ENCODE results near the gene FAAP20.

Gene FAAP20

GRCh38 chr1:2174348-2175054 is 20.1 kb downstream of the FAAP20 start:
- Histone ChIP-seq H2AK5ac (ENCODE audit: low read length) (no peak overlapping the region), H2BK5ac (ENCODE audit: low read depth, low read length, poor library complexity) (no peak overlapping the region)
- no CpG with 5 or more reads among the region's 31 CpGs for WGBS (ENCODE audit: extremely low coverage, insufficient coverage, insufficient read length)

GRCh38 chr1:2173546-2174347 is 20.8 kb downstream of the FAAP20 start:
- H2BK12ac ChIP-seq (ENCODE audit: low read length) = no peak overlapping the region
- no CpG with 5 or more reads among the region's 37 CpGs for WGBS (ENCODE audit: extremely low coverage, insufficient coverage, insufficient read length)

More at GRCh38 chr1:2174348-2175054, 20.1 kb downstream of the FAAP20 start:
- no peak overlapping the region for H3K18ac ChIP-seq (ENCODE audit: low read length)
- H3K36me3 ChIP-seq (ENCODE audit: control insufficient read depth in 1 of 2, insufficient read depth in 2 of 2, low read length in 2 of 2) = peaks cover 76 to 78% of the 10 kb centered on the region in 2 experiments
- H4K8ac ChIP-seq (ENCODE audit: low read depth, low read length) = no peak overlapping the region
- H3K79me2 ChIP-seq (ENCODE audit: control insufficient read depth, insufficient read depth, low read length, poor library complexity) = no peaks in the 10 kb centered on the region
- DNase-seq = peak; percentile 46 to 65
- no peak overlapping the region for H2BK120ac ChIP-seq (ENCODE audit: insufficient read depth, low read length, poor library complexity)
- no peak overlapping the region for H2AFZ ChIP-seq (ENCODE audit: insufficient read depth, low read length, poor library complexity)
- H3K14ac ChIP-seq (ENCODE audit: low read length) = no peak overlapping the region
- no peak overlapping the region for H3K23ac ChIP-seq (ENCODE audit: low read length)
- H3K27ac ChIP-seq (ENCODE audit: low read depth, low read length) = no peak overlapping the region
- no peak overlapping the region for H2BK12ac ChIP-seq (ENCODE audit: low read length)
- H3K4ac ChIP-seq (ENCODE audit: low read depth, low read length) = no peak overlapping the region
- H4K12ac ChIP-seq (ENCODE audit: low read depth, low read length) = no peak overlapping the region
- no peak overlapping the region for H3K4me2 ChIP-seq (ENCODE audit: low read length)
- H4K91ac ChIP-seq (ENCODE audit: low read depth, low read length) = no peak overlapping the region
- no peak overlapping the region for H3K4me3 ChIP-seq (ENCODE audit: low read depth, low read length)
- peaks cover 3% of the 10 kb centered on the region for H3K9me3 ChIP-seq (ENCODE audit: insufficient read depth, low read depth, low read length)
- H3K9ac ChIP-seq (ENCODE audit: low read length) = no peak overlapping the region
- no peaks in the 10 kb centered on the region for H3K79me1 ChIP-seq (ENCODE audit: low read length)
- no peaks in the 10 kb centered on the region for H3K4me1 ChIP-seq (ENCODE audit: control insufficient read depth in 1 of 2, insufficient read depth in 2 of 2, low read length in 2 of 2)
- H3K27me3 ChIP-seq (ENCODE audit: insufficient read depth, low read length) = no peaks in the 10 kb centered on the region

GRCh38 chr1:2172551-2173146 is 21.9 kb downstream of the FAAP20 start:
- Histone ChIP-seq H2AFZ (ENCODE audit: insufficient read depth, low read length, poor library complexity) (no peak overlapping the region), H2BK120ac (ENCODE audit: insufficient read depth, low read length, poor library complexity) (no peak overlapping the region), H2BK12ac (ENCODE audit: low read length) (no peak overlapping the region), H4K8ac (ENCODE audit: low read depth, low read length) (no peak overlapping the region), H4K91ac (ENCODE audit: low read depth, low read length) (no peak overlapping the region), H3K4me1 (ENCODE audit: control insufficient read depth in 1 of 2, insufficient read depth in 2 of 2, low read length in 2 of 2) (no peaks in the 10 kb centered on the region), H4K12ac (ENCODE audit: low read depth, low read length) (no peak overlapping the region), H3K79me2 (ENCODE audit: control insufficient read depth, insufficient read depth, low read length, poor library complexity) (no peaks in the 10 kb centered on the region), H3K9me3 (ENCODE audit: insufficient read depth, low read depth, low read length) (peaks cover 5% of the 10 kb centered on the region), H3K9ac (ENCODE audit: low read length) (no peak overlapping the region), H3K27me3 (ENCODE audit: insufficient read depth, low read length) (no peaks in the 10 kb centered on the region), H2AK5ac (ENCODE audit: low read length) (no peak overlapping the region), H3K36me3 (ENCODE audit: control insufficient read depth in 1 of 2, insufficient read depth in 2 of 2, low read length in 2 of 2) (peaks cover 67 to 69% of the 10 kb centered on the region in 2 experiments), H3K18ac (ENCODE audit: low read length) (no peak overlapping the region), H3K4ac (ENCODE audit: low read depth, low read length) (no peak overlapping the region), H3K23ac (ENCODE audit: low read length) (no peak overlapping the region), H3K27ac (ENCODE audit: low read depth, low read length) (no peak overlapping the region), H2BK5ac (ENCODE audit: low read depth, low read length, poor library complexity) (no peak overlapping the region), H3K4me3 (ENCODE audit: low read depth, low read length) (peak overlapping the region; percentile 43), H3K4me2 (ENCODE audit: low read length) (no peak overlapping the region), H3K79me1 (ENCODE audit: low read length) (no peaks in the 10 kb centered on the region), H3K14ac (ENCODE audit: low read length) (no peak overlapping the region)
- no peak for DNase-seq
- WGBS (ENCODE audit: extremely low coverage, insufficient coverage, insufficient read length) = no CpG with 5 or more reads among the region's 33 CpGs

More at GRCh38 chr1:2173546-2174347, 20.8 kb downstream of the FAAP20 start:
- Histone ChIP-seq H4K12ac (ENCODE audit: low read depth, low read length) (no peak overlapping the region), H4K8ac (ENCODE audit: low read depth, low read length) (no peak overlapping the region), H2BK120ac (ENCODE audit: insufficient read depth, low read length, poor library complexity) (no peak overlapping the region), H3K27ac (ENCODE audit: low read depth, low read length) (no peak overlapping the region), H3K79me2 (ENCODE audit: control insufficient read depth, insufficient read depth, low read length, poor library complexity) (no peaks in the 10 kb centered on the region), H3K4ac (ENCODE audit: low read depth, low read length) (no peak overlapping the region), H3K4me1 (ENCODE audit: control insufficient read depth in 1 of 2, insufficient read depth in 2 of 2, low read length in 2 of 2) (no peaks in the 10 kb centered on the region), H3K4me2 (ENCODE audit: low read length) (no peak overlapping the region), H3K27me3 (ENCODE audit: insufficient read depth, low read length) (no peaks in the 10 kb centered on the region), H3K36me3 (ENCODE audit: control insufficient read depth in 1 of 2, insufficient read depth in 2 of 2, low read length in 2 of 2) (peaks cover 75 to 76% of the 10 kb centered on the region in 2 experiments), H2AFZ (ENCODE audit: insufficient read depth, low read length, poor library complexity) (no peak overlapping the region), H3K18ac (ENCODE audit: low read length) (no peak overlapping the region), H4K91ac (ENCODE audit: low read depth, low read length) (no peak overlapping the region), H2AK5ac (ENCODE audit: low read length) (no peak overlapping the region), H3K9ac (ENCODE audit: low read length) (no peak overlapping the region), H2BK5ac (ENCODE audit: low read depth, low read length, poor library complexity) (no peak overlapping the region), H3K79me1 (ENCODE audit: low read length) (no peaks in the 10 kb centered on the region), H3K4me3 (ENCODE audit: low read depth, low read length) (no peak overlapping the region), H3K9me3 (ENCODE audit: insufficient read depth, low read depth, low read length) (peaks cover 3% of the 10 kb centered on the region), H3K14ac (ENCODE audit: low read length) (no peak overlapping the region), H3K23ac (ENCODE audit: low read length) (no peak overlapping the region)
- DNase-seq = no peak

GRCh38 chr1:2172012-2172411 is 22.6 kb downstream of the FAAP20 start:
- H3K23ac ChIP-seq (ENCODE audit: low read length) = no peak overlapping the region
- no peak overlapping the region for H4K8ac ChIP-seq (ENCODE audit: low read depth, low read length)
- DNase-seq = no peak
- H3K4me2 ChIP-seq (ENCODE audit: low read length) = no peak overlapping the region
- no peak overlapping the region for H2AFZ ChIP-seq (ENCODE audit: insufficient read depth, low read length, poor library complexity)
- no peak overlapping the region for H2BK5ac ChIP-seq (ENCODE audit: low read depth, low read length, poor library complexity)
- H4K12ac ChIP-seq (ENCODE audit: low read depth, low read length) = no peak overlapping the region
- H2BK120ac ChIP-seq (ENCODE audit: insufficient read depth, low read length, poor library complexity) = no peak overlapping the region
- no peak overlapping the region for H3K27ac ChIP-seq (ENCODE audit: low read depth, low read length)
- WGBS (ENCODE audit: extremely low coverage, insufficient coverage, insufficient read length) = no CpG with 5 or more reads among the region's 26 CpGs
- no peaks in the 10 kb centered on the region for H3K4me1 ChIP-seq (ENCODE audit: control insufficient read depth in 1 of 2, insufficient read depth in 2 of 2, low read length in 2 of 2)
- no peak overlapping the region for H3K4ac ChIP-seq (ENCODE audit: low read depth, low read length)
- no peaks in the 10 kb centered on the region for H3K27me3 ChIP-seq (ENCODE audit: insufficient read depth, low read length)
- no peak overlapping the region for H3K4me3 ChIP-seq (ENCODE audit: low read depth, low read length)
- H3K79me2 ChIP-seq (ENCODE audit: control insufficient read depth, insufficient read depth, low read length, poor library complexity) = no peaks in the 10 kb centered on the region
- H2AK5ac ChIP-seq (ENCODE audit: low read length) = no peak overlapping the region
- H3K79me1 ChIP-seq (ENCODE audit: low read length) = no peaks in the 10 kb centered on the region
- H3K36me3 ChIP-seq (ENCODE audit: control insufficient read depth in 1 of 2, insufficient read depth in 2 of 2, low read length in 2 of 2) = peaks cover 63 to 64% of the 10 kb centered on the region in 2 experiments
- no peak overlapping the region for H2BK12ac ChIP-seq (ENCODE audit: low read length)
- H3K9ac ChIP-seq (ENCODE audit: low read length) = no peak overlapping the region
- H3K14ac ChIP-seq (ENCODE audit: low read length) = no peak overlapping the region
- H4K91ac ChIP-seq (ENCODE audit: low read depth, low read length) = no peak overlapping the region
- H3K18ac ChIP-seq (ENCODE audit: low read length) = no peak overlapping the region
- H3K9me3 ChIP-seq (ENCODE audit: insufficient read depth, low read depth, low read length) = peaks cover 5% of the 10 kb centered on the region
